Naive B cell (primary cell): ENCODE data around the gene SUSD5. TPM values are rescaled to one million over a fixed set of nuclear protein-coding genes. Genes with fewer than 3 reads are reported as not detected.

Experiments
- ATAC-seq, 2 donors: fragments of 150-1000 bp; cut with Tn5 transposase; 2 replicates each; pipeline ENCODE4 v1.10.0; 2021; ENCODE audit warnings: low read depth in 2 of 2, mild to moderate bottlenecking in 2 of 2, moderate library complexity in 2 of 2
- DNase-seq: peaks from one replicate; pipeline ENCODE4 v3.0.0; 2022
- H3K27ac Mint-ChIP-seq, 6 donors: one replicate each; pipeline ENCODE4 v1.8.0; 2020 to 2022; ENCODE audit warnings: mild to moderate bottlenecking in 6 of 6, mixed read lengths in 6 of 6, moderate library complexity in 5 of 6, inconsistent platforms in 2 of 6
- H3K27me3 Mint-ChIP-seq, 3 donors: one replicate each; pipeline ENCODE4 v1.8.0; 2021 to 2022; ENCODE audit warnings: mixed read lengths in 3 of 3, mild to moderate bottlenecking in 1 of 3
- H3K36me3 Mint-ChIP-seq, 2 donors: one replicate each; pipeline ENCODE4 v1.8.0; 2020 to 2022; ENCODE audit warnings: mixed read lengths in 2 of 2, inconsistent platforms in 1 of 2, mild to moderate bottlenecking in 1 of 2
- H3K4me1 Mint-ChIP-seq, 3 donors: one replicate each; pipeline ENCODE4 v1.8.0; 2020 to 2022; ENCODE audit warnings: mixed read lengths in 3 of 3, inconsistent platforms in 1 of 3, mild to moderate bottlenecking in 1 of 3, moderate library complexity in 1 of 3
- H3K4me3 Mint-ChIP-seq, 8 donors: one replicate each; pipeline ENCODE4 v1.8.0; 2020 to 2022; ENCODE audit warnings: mild to moderate bottlenecking in 8 of 8, mixed read lengths in 8 of 8, moderate library complexity in 8 of 8, inconsistent platforms in 2 of 8
- H3K9me3 Mint-ChIP-seq, 7 donors: one replicate each; pipeline ENCODE4 v1.8.0; 2020 to 2022; ENCODE audit warnings: mixed read lengths in 7 of 7, mild to moderate bottlenecking in 5 of 7, inconsistent platforms in 2 of 7, moderate library complexity in 1 of 7
- polyA plus RNA-seq, 6 donors: library from polyadenylated mRNA; unstranded; fragments of 300-500 nt; fragmentation: Illumina TruSeq; gene quantifications; one replicate each; pipeline ENCODE4 v1.2.3, GENCODE V29; 2021; ENCODE audit warnings: low read depth in 6 of 6

The SUSD5 gene
- polyA plus RNA-seq, 6 donors from 2014 or later = 0.05 to 0.21 (median 0.18) TPM; not detected in 1

DNA sequence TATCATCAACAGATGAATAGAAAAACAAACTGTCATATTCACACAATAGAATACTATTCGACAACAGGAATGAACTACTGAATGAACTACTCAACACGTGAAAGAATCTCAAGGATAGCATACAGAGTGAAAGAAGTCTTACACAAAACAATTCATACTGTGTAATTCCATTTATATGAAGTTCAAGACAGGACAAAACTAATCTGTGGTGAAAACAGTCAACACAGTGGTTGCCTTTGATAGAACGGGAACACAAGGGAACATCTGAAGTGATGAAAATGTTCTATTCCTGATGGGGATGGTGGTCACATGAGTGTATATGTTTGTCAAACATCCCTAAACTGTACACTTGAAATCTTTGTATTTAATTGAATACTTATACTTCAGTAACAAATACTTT, 2.6 kb upstream of the SUSD5 start:
- Mint-ChIP-seq H3K36me3 (no peaks in the 10 kb centered on the region), H3K27ac (no peak overlapping the region), H3K4me3 (no peak overlapping the region), H3K27me3 (peaks cover 30 to 38% (median 33%) of the 10 kb centered on the region in 3 donors), H3K4me1 (peaks cover 8 to 19% (median 14%) of the 10 kb centered on the region in 3 donors), H3K9me3 (no peaks in the 10 kb centered on the region)
- ATAC-seq (no peak), DNase-seq (no peak)

GRCh38 chr3:33219175-33219487, 521 bp upstream of the SUSD5 start:
- H3K27ac Mint-ChIP-seq = no peak overlapping the region
- H3K27me3 Mint-ChIP-seq = peaks cover 46 to 52% (median 50%) of the 10 kb centered on the region in 3 donors
- H3K36me3 Mint-ChIP-seq = no peaks in the 10 kb centered on the region
- H3K4me1 Mint-ChIP-seq = peaks cover 8 to 19% (median 14%) of the 10 kb centered on the region in 3 donors
- no peak for DNase-seq
- ATAC-seq = no peak
- peaks cover 0 to 4% (median 0%) of the 10 kb centered on the region in 7 donors for H3K9me3 Mint-ChIP-seq
- peak overlapping the region in 3 of 8 donors; percentile 62 to 80 (median 76) for H3K4me3 Mint-ChIP-seq

GRCh38 chr3:33217866-33218445, 654 bp downstream of the SUSD5 start:
- H3K36me3 Mint-ChIP-seq = no peaks in the 10 kb centered on the region
- H3K9me3 Mint-ChIP-seq = peaks cover 0 to 4% (median 0%) of the 10 kb centered on the region in 7 donors
- H3K27me3 Mint-ChIP-seq = peaks cover 46 to 57% (median 53%) of the 10 kb centered on the region in 3 donors
- H3K4me3 Mint-ChIP-seq = peak overlapping the region in 6 of 8 donors; percentile 7 to 87 (median 42)
- ATAC-seq (no peak), DNase-seq (no peak)
- H3K27ac Mint-ChIP-seq = no peak overlapping the region
- H3K4me1 Mint-ChIP-seq = peaks cover 8 to 19% (median 14%) of the 10 kb centered on the region in 3 donors

DNA sequence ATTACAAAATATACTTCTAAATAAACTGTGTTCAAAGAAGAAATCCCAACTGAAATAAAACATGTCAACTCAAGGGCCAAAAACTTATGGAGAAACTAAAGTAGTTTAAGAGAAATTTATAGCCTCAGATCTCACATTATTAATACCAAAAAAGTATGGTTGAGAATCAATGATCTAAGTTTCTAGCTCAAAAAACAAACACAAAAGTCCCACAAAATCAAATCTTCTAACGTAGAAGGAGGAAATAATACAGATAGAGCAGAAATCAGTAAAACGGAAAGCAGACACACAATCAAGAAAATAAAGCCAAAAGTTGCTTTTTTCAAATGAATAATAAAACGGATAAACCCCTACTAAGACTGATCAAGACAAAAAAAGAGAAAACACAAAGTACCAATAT, 2.9 kb downstream of the SUSD5 start:
- Mint-ChIP-seq H3K9me3 (peaks cover 0 to 4% (median 0%) of the 10 kb centered on the region in 7 donors), H3K4me3 (no peak overlapping the region), H3K27me3 (peaks cover 47 to 53% (median 52%) of the 10 kb centered on the region in 3 donors), H3K4me1 (peaks cover 8 to 19% (median 14%) of the 10 kb centered on the region in 3 donors), H3K27ac (no peak overlapping the region), H3K36me3 (no peaks in the 10 kb centered on the region)
- no peak for ATAC-seq
- DNase-seq = no peak

- Mint-ChIP-seq H3K4me1 (peaks cover 0 to under 1% (median 0%) of the 10 kb centered on the region in 3 donors), H3K27ac (no peak overlapping the region), H3K4me3 (no peak overlapping the region), H3K27me3 (peaks cover 51 to 54% (median 51%) of the 10 kb centered on the region in 3 donors), H3K36me3 (peaks cover 11 to 14% of the 10 kb centered on the region in 2 donors), H3K9me3 (peaks cover 11 to 26% (median 18%) of the 10 kb centered on the region in 7 donors)
- ATAC-seq = no peak
- no peak for DNase-seq
These were observed 6.2 kb downstream of the SUSD5 start for GRCh38 chr3:33212406-33212805.

- H3K9me3 Mint-ChIP-seq = peaks cover 11 to 26% (median 18%) of the 10 kb centered on the region in 7 donors
- peaks cover 11 to 14% of the 10 kb centered on the region in 2 donors for H3K36me3 Mint-ChIP-seq
- no peak overlapping the region for H3K4me3 Mint-ChIP-seq
- DNase-seq (no peak), ATAC-seq (no peak)
- H3K4me1 Mint-ChIP-seq = no peaks in the 10 kb centered on the region
- H3K27ac Mint-ChIP-seq = no peak overlapping the region
- peaks cover 44 to 48% (median 46%) of the 10 kb centered on the region in 3 donors for H3K27me3 Mint-ChIP-seq
These were observed 7.2 kb downstream of the SUSD5 start for GRCh38 chr3:33211444-33211843.

DNA sequence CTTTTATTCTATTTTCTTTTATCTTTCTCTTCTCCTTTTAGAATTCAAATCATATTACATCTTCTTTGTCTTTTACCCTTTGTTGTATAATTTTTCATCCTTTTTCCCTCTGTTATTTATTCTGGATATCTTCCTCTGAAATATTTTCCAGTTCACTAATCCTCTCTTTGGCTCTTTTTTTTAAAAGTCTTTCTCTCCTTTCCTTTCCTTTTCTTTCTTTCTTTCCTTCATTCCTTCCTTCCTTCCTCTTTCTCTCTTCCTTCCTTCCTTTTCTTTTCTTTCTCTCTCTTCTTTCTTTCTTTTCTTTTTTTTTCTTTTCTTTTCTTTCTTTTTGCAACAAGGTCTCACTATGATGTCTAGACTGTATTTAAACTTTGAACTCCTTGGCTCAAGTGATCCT, 9.3 kb downstream of the SUSD5 start:
- H3K36me3 Mint-ChIP-seq = peaks cover 11 to 14% of the 10 kb centered on the region in 2 donors
- H3K27me3 Mint-ChIP-seq = peaks cover 28 to 29% (median 29%) of the 10 kb centered on the region in 3 donors
- peaks cover 11 to 24% (median 15%) of the 10 kb centered on the region in 7 donors for H3K9me3 Mint-ChIP-seq
- no peak overlapping the region for H3K4me3 Mint-ChIP-seq
- no peaks in the 10 kb centered on the region for H3K4me1 Mint-ChIP-seq
- no peak for DNase-seq
- peak overlapping the region in 1 of 6 donors; percentile 86 for H3K27ac Mint-ChIP-seq
- no peak for ATAC-seq

- Mint-ChIP-seq H3K4me1 (no peaks in the 10 kb centered on the region), H3K27me3 (peaks cover 7 to 8% (median 7%) of the 10 kb centered on the region in 3 donors), H3K9me3 (peaks cover 0 to 4% (median 0%) of the 10 kb centered on the region in 7 donors), H3K4me3 (no peak overlapping the region), H3K27ac (no peak overlapping the region), H3K36me3 (no peaks in the 10 kb centered on the region)
- ATAC-seq (no peak), DNase-seq (no peak)
These were observed 15.7 kb downstream of the SUSD5 start for GRCh38 chr3:33202711-33203457.

- Mint-ChIP-seq H3K36me3 (no peaks in the 10 kb centered on the region), H3K4me1 (no peaks in the 10 kb centered on the region), H3K27me3 (no peaks in the 10 kb centered on the region), H3K9me3 (peaks cover 0 to 4% (median 0%) of the 10 kb centered on the region in 7 donors), H3K4me3 (no peak overlapping the region), H3K27ac (no peak overlapping the region)
- DNase-seq (no peak), ATAC-seq (no peak)
These were observed 17.4 kb downstream of the SUSD5 start for GRCh38 chr3:33201195-33201594.

DNA sequence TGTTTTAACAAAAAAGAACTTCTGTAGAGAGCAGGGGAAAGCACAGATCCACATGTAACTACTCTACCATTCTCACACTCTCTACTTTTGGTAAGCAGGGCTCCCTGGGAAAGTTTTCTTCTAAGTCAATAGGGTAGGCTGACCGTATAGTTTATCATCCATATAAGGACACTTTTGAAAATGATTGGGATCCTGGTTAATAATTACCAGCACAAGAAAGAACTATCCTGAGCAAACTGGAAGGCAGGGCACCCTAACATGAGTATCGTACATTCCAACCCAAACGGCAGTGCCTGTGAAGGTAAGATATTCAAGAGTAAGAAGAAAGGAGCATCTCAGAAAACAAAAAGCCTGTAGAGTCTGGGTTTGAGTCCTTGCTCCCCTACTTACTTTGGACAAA, 22.1 kb downstream of the SUSD5 start:
- ATAC-seq (no peak), DNase-seq (no peak)
- no peak overlapping the region for H3K4me3 Mint-ChIP-seq
- H3K9me3 Mint-ChIP-seq = peaks cover 0 to under 1% (median 0%) of the 10 kb centered on the region in 7 donors
- H3K27me3 Mint-ChIP-seq = no peaks in the 10 kb centered on the region
- no peaks in the 10 kb centered on the region for H3K36me3 Mint-ChIP-seq
- H3K27ac Mint-ChIP-seq = no peak overlapping the region
- H3K4me1 Mint-ChIP-seq = no peaks in the 10 kb centered on the region

GRCh38 chr3:33194303-33194702, 24.3 kb downstream of the SUSD5 start:
- no peaks in the 10 kb centered on the region for H3K27me3 Mint-ChIP-seq
- ATAC-seq (no peak), DNase-seq (no peak)
- no peak overlapping the region for H3K4me3 Mint-ChIP-seq
- H3K9me3 Mint-ChIP-seq = no peaks in the 10 kb centered on the region
- H3K4me1 Mint-ChIP-seq = no peaks in the 10 kb centered on the region
- no peak overlapping the region for H3K27ac Mint-ChIP-seq
- H3K36me3 Mint-ChIP-seq = no peaks in the 10 kb centered on the region

- Mint-ChIP-seq H3K4me3 (no peak overlapping the region), H3K27me3 (peaks cover 5 to 17% (median 16%) of the 10 kb centered on the region in 3 donors), H3K9me3 (peaks cover 0 to 14% (median 9%) of the 10 kb centered on the region in 7 donors), H3K27ac (no peak overlapping the region), H3K36me3 (peaks cover 0 to 10% of the 10 kb centered on the region in 2 donors), H3K4me1 (no peaks in the 10 kb centered on the region)
- no peak for ATAC-seq
- DNase-seq = no peak
These were observed 31.3 kb downstream of the SUSD5 start for GRCh38 chr3:33187368-33187634.

DNA sequence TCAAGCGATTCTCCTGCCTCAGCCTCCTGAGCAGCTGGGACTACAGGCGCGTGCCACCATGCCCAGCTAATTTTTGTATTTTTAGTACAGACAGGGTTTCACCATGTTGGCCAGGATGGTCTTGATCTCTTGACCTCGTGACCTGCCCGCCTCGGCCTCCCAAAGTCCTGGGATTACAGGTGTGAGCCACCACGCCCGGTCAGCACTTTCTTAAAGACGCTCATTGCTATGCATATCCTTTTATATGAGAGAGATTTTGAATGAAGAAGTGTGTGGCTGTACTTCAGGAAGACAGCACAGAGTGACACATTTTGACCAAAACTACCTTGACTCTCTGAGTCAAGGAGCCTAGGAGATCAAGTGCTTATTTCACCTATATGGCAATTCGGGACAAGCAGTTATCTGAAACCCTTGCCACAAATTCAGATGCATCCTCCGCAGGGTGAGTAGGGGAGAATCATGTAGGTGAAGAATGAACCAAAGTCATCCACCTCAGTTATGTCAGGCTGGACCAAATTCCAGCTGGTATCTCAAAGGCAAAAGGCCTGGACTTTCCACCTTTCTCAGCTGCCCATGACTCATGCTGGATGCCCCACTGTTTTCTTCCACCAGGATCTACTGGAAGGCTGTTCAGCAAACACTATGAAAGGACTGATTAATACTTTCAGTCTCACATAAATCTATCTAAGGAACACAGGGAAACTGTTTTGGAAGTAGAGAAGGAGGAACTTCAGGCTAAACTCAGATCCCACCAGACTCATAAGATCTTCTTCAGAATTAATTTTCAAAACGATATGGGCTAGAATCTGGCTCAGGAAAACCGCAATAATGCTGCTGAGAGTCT, 31.9 kb downstream of the SUSD5 start:
- peaks cover 0 to 19% (median 12%) of the 10 kb centered on the region in 7 donors for H3K9me3 Mint-ChIP-seq
- no peak for DNase-seq
- H3K27ac Mint-ChIP-seq = no peak overlapping the region
- peaks cover 5 to 17% (median 16%) of the 10 kb centered on the region in 3 donors for H3K27me3 Mint-ChIP-seq
- no peak overlapping the region for H3K4me3 Mint-ChIP-seq
- no peak for ATAC-seq
- H3K36me3 Mint-ChIP-seq = peaks cover 0 to 10% of the 10 kb centered on the region in 2 donors
- H3K4me1 Mint-ChIP-seq = no peaks in the 10 kb centered on the region
